NCI-H226 (cell line): Measurements from ENCODE around the gene POLR2I.
"Not testable (repeated sequence)": the region's sequence is repeated elsewhere in the genome, so short reads cannot be mapped to it uniquely, and the experiment has no call there.

Experiments
- DNase-seq: peaks from one replicate; pipeline ENCODE4 v3.0.0-alpha.2; 2015

POLR2I gene

GRCh38 chr19:36114721-36115452 lies at the start of gene POLR2I:
Gene POLR2I, minus strand, starts transcription at chr19:36114875. Its CDS starts 19 bp downstream, at chr19:36114856.
- peak; percentile 100 for DNase-seq

DNA sequence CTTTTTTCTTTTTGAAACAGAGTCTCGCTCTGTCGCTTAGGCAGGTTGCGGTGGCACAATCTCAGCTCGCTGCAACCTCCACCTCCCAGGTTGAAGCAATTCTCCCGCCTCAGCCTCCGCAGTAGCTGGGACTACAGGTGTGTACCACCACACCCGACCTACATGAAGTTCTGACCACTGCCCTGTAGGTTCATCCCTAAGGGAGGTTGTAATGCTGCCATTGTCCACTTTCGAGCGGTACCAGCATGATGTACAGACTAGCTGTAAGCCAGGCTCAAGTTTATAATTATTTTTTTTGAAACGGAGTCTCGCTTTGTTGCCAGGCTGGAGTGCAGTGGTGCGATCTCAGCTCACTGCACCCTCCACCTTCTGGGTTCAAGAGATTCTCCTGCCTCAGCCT lies 49.1 kb upstream of the POLR2I start:
- DNase-seq = no peak

- DNase-seq = no peak
Observed at GRCh38 chr19:36160821-36161596, 46.3 kb upstream of the POLR2I start.

GRCh38 chr19:36153126-36153525 lies 38.5 kb upstream of the POLR2I start:
- no peak for DNase-seq

DNA sequence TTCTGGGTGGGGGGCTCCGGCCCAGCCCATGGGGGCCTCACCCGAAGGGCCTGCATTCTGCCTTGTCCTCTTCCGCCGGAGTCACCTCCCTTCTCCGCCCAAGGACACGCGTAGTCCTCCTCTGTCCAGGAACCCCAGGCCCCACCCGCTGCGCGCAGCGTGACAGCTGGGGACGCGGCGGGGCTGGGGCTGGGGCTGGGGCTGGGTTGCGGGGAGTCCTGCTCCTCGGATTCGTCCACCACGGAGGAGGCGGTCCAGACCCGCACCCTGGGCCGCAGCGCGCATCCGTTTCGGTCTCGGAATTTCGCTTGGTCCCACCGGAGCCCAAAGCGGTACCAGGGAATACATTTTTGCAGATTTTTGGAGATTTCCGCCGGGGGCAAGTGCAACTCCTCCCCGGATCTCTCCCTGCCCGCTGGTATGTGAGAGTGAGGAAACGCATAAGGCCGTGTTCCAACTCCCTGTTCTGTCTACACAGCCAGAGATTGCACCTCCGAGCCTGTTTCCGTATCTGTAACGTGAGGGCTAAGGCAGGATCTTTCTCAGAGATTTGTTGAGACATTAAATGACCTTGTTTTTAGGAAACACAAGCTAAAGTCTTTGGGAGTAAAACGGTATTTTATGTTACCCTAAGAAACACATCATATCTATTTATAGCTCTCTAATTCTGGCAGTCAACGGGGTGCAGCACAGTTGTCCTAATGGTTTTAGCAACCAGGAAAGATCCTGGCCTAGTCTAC lies 37.8 kb upstream of the POLR2I start, which contains the start of gene COX7A1:
Gene COX7A1, minus strand, starts transcription at position 96 of the 740 bp plus-strand sequence. Its CDS starts 40 bp downstream, at position 56.
- no peak for DNase-seq

DNA sequence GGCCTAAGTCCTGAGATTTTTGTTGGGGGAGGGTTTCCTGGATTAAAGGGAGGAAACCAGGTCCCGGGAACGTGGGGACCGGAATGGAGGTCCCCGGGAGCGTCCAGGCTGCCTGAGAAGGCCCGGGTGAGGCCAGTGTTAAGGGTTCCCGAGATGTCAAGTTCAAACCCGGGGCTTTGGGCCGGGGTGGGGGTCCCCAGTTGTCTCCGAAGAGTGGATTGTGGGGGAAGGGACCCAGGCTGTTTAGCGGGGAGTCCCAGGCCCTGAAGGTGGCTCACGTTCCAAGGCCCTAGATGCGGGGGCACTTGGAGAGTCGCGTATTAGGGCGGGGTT lies 37.3 kb upstream of the POLR2I start:
- DNase-seq = no peak

DNA sequence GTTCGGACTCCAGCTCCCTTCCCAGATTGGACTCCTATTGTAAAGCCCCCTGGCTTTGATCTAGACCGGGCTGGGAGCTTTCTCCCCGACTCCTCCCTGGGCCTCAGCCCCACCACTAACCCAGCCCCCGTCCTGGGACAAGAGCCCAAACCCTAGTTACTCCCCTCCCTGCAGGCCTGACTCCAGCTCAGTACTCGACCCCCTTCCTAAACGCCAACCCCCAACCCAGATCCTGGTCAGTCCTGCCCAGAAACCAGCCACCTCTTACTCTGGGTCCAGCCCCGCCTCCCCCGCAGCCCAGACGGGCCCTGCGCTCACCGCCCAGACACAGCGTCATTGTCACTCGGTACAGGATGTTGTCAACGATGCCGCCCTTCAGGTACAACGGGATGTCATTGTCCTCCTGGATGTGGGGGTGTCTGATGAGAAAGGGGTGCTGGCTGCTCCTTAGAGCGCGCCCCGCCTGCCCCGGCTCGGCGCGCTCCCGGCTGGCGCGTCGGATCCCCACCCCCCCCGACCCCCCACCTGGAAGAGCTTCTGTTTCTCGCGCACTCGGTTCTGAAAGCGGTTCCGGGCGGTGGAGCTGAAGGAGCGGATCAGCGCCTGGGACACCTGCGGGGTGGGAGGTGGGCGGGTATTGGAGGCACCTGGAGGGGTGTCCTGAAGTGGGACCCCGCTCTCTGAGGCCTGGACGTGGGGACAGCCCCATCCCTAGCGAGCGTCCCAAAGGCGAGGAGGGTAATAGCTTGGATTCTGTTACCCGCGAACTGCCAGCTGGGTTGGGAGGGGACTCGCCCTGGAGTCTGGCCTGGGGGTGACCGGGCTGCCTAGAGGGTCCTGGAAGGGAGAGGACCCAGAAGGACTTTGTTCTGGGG lies 36.7 kb upstream of the POLR2I start:
- DNase-seq = no peak

DNA sequence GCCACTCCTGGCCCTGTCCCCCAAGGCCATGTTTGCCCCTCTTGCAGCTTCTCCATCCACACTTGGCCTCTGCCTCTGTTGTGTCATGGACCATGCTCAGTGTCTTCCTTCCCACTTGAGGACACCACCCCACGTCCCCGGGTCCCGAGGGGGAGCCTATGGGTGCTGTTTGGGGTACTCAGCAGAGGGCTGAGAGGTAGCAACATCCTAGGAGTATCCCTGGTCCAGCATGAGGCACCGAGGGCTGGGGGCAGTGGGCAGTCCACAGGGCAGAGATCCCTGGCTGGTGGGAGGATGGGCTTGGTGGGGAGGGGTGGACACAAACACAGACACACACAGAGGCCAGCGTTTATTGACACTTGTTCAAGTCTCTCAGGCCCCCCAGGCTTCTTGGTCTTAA lies 35.9 kb upstream of the POLR2I start:
- no peak for DNase-seq

GRCh38 chr19:36149673-36150406 lies 35.2 kb upstream of the POLR2I start:
- no peak for DNase-seq

DNA sequence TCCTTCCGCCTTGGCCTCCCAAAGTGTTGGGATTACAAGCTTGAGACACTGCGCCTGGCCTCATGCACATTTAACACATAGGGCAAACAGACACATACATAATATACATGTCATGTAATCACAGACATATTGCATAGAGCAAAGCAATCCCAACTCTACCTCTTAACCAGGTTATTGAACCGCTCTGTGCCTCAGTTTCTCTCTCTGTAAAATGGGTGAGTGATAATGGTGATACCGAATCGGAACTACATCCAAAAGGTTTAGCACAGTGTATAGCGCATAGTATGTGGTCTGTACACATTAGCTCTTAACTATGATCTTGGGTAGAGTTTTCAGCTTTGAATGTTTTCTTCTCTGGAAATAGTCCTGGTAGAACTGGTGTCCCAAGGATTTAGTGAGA lies 29.9 kb upstream of the POLR2I start:
- no peak for DNase-seq

DNA sequence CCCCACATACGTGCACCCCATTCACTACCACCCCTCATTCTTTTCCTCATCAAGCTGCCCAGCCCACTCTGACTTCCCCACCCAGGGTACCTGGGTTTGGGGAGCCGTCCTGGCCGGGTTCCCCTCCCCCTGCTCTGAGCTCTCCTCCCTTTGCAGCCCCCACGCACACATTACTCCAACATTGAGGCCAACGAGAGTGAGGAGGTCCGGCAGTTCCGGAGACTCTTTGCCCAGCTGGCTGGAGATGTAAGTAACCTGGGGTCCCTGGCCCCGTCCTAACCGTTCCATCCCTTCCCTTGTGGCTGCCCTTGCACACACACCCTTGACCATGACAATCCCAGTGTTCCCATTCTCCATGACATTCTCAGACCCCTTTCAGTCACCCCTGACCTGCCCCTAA lies 27.8 kb upstream of the POLR2I start:
- DNase-seq = no peak

GRCh38 chr19:36142046-36142445 lies 27.4 kb upstream of the POLR2I start:
- DNase-seq = no peak

DNA sequence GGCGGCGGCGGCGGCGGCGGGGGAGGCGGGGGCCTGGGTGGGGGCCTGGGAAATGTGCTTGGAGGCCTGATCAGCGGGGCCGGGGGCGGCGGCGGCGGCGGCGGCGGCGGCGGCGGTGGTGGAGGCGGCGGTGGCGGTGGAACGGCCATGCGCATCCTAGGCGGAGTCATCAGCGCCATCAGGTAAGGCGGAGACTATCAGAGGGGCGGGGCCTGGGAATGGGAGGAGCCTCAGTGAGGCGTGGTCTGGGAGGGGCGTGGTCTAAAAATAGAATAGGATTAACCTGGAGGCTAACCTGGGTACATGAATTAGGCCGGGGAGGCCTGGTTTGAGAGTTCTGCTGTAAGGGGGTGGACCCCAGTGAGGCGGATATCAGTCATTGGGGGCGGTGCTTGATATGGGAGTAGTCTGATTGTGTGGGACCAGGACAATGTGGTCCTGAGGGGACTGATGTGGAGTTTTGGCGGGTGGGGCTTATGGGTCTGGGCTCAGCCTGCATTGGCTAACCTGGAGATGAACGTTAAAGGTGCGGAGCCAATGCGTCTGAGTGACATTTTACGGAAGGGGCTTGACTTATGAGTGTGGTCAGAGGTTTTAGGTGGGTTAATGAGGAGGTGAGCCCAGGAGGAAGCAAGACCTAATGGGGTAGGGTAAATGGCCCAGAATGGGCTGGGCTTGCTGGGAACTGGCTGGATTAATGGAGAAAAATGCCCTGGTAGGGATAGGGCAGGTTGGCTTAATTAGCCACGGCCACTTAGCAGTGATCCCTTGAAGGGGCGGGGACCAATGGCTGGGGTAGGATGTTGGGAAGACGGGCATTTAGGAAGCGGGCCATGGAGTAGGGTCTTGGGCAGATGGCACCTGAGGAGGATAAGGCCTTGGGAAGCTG lies 26.6 kb upstream of the POLR2I start:
- DNase-seq = peak; percentile 76

DNA sequence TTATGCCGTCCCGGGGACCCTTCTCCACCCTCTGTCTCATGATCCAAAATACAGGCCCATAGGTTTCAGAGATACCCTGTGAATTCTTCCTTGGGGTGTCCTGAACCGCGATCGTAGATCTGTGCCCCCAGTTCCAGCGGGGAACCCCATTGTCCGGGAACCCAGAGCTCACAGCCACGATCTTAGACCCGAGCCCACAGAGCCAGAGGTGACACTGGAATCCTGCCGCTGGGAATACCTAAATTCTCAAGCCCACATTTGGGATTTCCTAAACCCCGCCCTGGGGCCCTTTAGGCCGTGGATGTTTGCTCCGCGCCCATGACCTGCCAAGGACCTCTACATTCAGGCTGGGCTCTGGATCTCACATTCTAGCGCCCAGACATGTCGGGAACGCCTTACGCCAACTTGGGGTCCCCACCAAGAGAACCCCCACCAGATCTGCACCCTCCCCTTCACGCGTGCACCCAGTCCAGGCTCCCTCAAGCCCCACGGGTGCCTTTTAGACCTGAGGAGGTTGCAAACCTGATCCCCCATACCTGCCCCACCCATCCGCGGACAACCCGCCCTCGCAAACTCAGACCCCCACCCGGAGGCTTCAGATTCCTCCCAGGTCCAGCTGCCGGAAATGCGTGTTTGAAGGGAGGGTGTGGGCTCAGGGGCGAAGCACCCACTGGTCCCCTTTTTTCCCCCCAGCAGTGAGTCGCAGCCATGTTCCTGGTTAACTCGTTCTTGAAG lies 25.8 kb upstream of the POLR2I start:
- DNase-seq = peak; percentile 80

DNA sequence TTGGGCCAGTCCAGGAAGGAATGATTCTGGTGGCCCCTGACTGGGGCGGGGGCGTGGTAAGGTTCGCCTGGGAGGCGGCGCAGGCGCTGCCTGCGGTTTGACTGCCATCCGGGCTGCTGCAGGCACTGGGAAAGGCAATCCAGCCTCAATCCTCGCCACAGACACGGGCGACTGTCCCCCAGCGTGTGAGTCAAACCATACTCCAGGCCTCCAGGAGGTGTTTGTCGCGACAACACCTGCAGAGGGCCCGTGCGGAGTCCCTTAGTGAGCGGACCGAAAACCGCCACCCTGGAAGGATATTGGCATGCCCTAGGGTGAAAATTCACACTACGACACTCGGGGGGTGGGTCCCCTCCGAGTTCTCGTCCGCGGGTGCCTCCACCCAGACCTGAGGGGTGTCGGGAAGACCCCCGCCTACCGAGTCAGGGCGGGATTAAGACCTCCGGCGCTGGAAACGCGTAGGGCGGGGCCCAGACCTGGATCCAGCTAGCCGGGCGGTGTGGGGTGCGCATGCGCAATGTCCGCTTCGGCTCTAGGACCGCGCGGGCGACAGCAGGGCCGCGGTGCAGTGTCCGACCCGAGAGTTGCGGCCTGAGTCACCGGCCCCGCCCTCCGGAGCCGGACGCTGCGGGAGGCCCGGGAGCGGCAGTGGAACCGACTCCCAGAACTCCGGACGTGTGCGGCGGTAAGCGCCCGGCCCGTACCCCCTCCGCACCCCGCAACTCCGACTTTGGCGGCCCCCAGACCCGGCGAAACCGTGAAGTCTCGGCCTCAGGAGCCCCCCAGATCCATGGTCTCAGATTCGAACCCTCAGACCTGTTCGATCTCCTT lies 25.0 kb upstream of the POLR2I start, which contains the start of gene CAPNS1:
Gene CAPNS1, plus strand, starts transcription at position 594 of the 831 bp plus-strand sequence. CDS start 946 bp downstream, outside the sequence.
- DNase-seq = peak; percentile 94

- DNase-seq = no peak
Observed at GRCh38 chr19:36139120-36139472, 24.4 kb upstream of the POLR2I start.

- DNase-seq = peak; percentile 95
Observed at GRCh38 chr19:36136964-36137686, 22.4 kb upstream of the POLR2I start.

DNA sequence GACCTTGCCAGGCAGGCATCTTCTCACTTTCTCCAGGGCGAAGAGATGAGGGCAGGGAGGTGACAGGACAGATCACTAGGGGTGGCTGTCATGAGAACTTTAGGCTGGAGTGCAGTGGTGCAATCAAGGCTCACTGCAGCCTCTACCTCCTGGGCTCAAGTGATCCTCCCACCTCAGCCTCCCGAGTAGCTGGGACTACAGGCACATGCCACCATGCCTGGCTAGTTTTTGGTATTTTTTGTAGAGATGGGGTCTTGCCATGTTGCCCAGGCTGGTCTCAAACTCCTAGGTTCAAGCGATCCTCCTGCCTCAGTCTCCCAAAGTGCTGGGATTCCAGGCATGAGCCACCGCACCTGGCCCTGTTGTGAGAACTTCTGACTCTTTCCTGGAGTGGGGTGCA lies 20.2 kb upstream of the POLR2I start:
- not testable (repeated sequence) for DNase-seq
